NB4 (cell line): ENCODE data around the gene PLEKHJ1.

Experiments
- DNase-seq: peaks from one replicate; pipeline ENCODE4 v3.0.0; 2010; ENCODE audit warnings: low read depth
- H3K4me3 ChIP-seq: one replicate; pipeline ENCODE4 v1.5.1; 2011; ENCODE audit warnings: mild to moderate bottlenecking, low read depth, low read length, moderate library complexity
- CTCF ChIP-seq: IDR thresholded peaks from one replicate; pipeline ENCODE4 v1.5.1; 2012; ENCODE audit warnings: low read depth, low read length
- MAX ChIP-seq: IDR thresholded peaks from 2 replicates; pipeline ENCODE4 v1.6.1; 2011; ENCODE audit warnings: low read depth, low read length
- MYC ChIP-seq: IDR thresholded peaks from 2 replicates; pipeline ENCODE4 v1.6.1; 2011; ENCODE audit warnings: low read depth, low read length
- POLR2A ChIP-seq: IDR thresholded peaks from 2 replicates; pipeline ENCODE4 v1.6.1; 2011; ENCODE audit warnings: mild to moderate bottlenecking; ENCODE audit not compliant: insufficient read length; ENCODE audit errors: extremely low read depth

PLEKHJ1 gene

GRCh38 chr19:2223959-2224358 lies 12.2 kb downstream of the PLEKHJ1 start:
- peak; percentile 33 for DNase-seq
- TF ChIP-seq POLR2A = no peak
- no peak for TF ChIP-seq CTCF
- no peak for TF ChIP-seq MYC
- no peak for TF ChIP-seq MAX
- H3K4me3 ChIP-seq = no peak overlapping the region

GRCh38 chr19:2223391-2223790 lies 12.7 kb downstream of the PLEKHJ1 start:
- H3K4me3 ChIP-seq = no peak overlapping the region
- TF ChIP-seq CTCF (no peak), MYC (no peak), POLR2A (no peak)
- no peak for DNase-seq

GRCh38 chr19:2221918-2222317 lies 14.2 kb downstream of the PLEKHJ1 start:
- TF ChIP-seq MAX (no peak), POLR2A (no peak), MYC (no peak), CTCF (no peak)
- H3K4me3 ChIP-seq = no peak overlapping the region
- no peak for DNase-seq

GRCh38 chr19:2221250-2221831 lies 14.8 kb downstream of the PLEKHJ1 start:
- DNase-seq = peak; percentile 25
- TF ChIP-seq MAX (no peak), POLR2A (no peak), MYC (peak; percentile 7; the same call in 1 of the 2 replicates), CTCF (no peak)
- H3K4me3 ChIP-seq = no peak overlapping the region

- TF ChIP-seq POLR2A (no peak), MAX (no peak)
- no peak overlapping the region for H3K4me3 ChIP-seq
- no peak for DNase-seq
These were observed 16.4 kb downstream of the PLEKHJ1 start for GRCh38 chr19:2219726-2220125.

GRCh38 chr19:2217591-2217990 lies 18.5 kb downstream of the PLEKHJ1 start:
- TF ChIP-seq MYC = no peak
- no peak for TF ChIP-seq POLR2A
- no peak for TF ChIP-seq CTCF
- no peak for TF ChIP-seq MAX
- DNase-seq = no peak
- H3K4me3 ChIP-seq = no peak overlapping the region
